Suppressor macrophage treated with lipopolysaccharide for 4 hours (primary cell): ENCODE results near the gene CRYL1.

Experiments
- DNase-seq: peaks from one replicate; pipeline ENCODE4 v3.0.0-alpha.2; 2020

CRYL1 gene

GRCh38 chr13:20394506-20394905 lies 131.2 kb downstream of the CRYL1 start:
- no peak for DNase-seq

GRCh38 chr13:20394169-20394501 lies 131.5 kb downstream of the CRYL1 start:
- DNase-seq: no peak

- DNase-seq: no peak
Observed at GRCh38 chr13:20393273-20394168, 132.1 kb downstream of the CRYL1 start.

- DNase-seq: no peak
Observed at GRCh38 chr13:20392530-20392929, 133.1 kb downstream of the CRYL1 start.

- DNase-seq: no peak
Observed at GRCh38 chr13:20391597-20392452, 133.8 kb downstream of the CRYL1 start.

GRCh38 chr13:20390526-20391175 lies 135.0 kb downstream of the CRYL1 start:
- no peak for DNase-seq

GRCh38 chr13:20389696-20390525 lies 135.7 kb downstream of the CRYL1 start:
- no peak for DNase-seq

- no peak for DNase-seq
Observed at GRCh38 chr13:20388184-20388583, 137.5 kb downstream of the CRYL1 start.

GRCh38 chr13:20387441-20387971 lies 138.2 kb downstream of the CRYL1 start:
- DNase-seq: no peak

- no peak for DNase-seq
Observed at GRCh38 chr13:20387006-20387405, 138.7 kb downstream of the CRYL1 start.

GRCh38 chr13:20383058-20383457 lies 142.6 kb downstream of the CRYL1 start:
- DNase-seq: no peak

GRCh38 chr13:20381401-20381800 lies 144.3 kb downstream of the CRYL1 start:
- DNase-seq: no peak

GRCh38 chr13:20378721-20379120 lies 146.9 kb downstream of the CRYL1 start:
- DNase-seq: no peak

- no peak for DNase-seq
Observed at GRCh38 chr13:20377720-20378119, 147.9 kb downstream of the CRYL1 start.

GRCh38 chr13:20375871-20376270 lies 149.8 kb downstream of the CRYL1 start:
- DNase-seq: no peak

- no peak for DNase-seq
Observed at GRCh38 chr13:20373861-20374260, 151.8 kb downstream of the CRYL1 start.

- no peak for DNase-seq
Observed at GRCh38 chr13:20371825-20372224, 153.8 kb downstream of the CRYL1 start.

GRCh38 chr13:20370815-20371421 lies 154.7 kb downstream of the CRYL1 start:
- no peak for DNase-seq

GRCh38 chr13:20369886-20370361 lies 155.7 kb downstream of the CRYL1 start:
- no peak for DNase-seq

GRCh38 chr13:20366056-20366455 lies 159.6 kb downstream of the CRYL1 start:
- no peak for DNase-seq

- no peak for DNase-seq
Observed at GRCh38 chr13:20363603-20364002, 162.1 kb downstream of the CRYL1 start.

GRCh38 chr13:20363172-20363571 lies 162.5 kb downstream of the CRYL1 start:
- no peak for DNase-seq
